GM12864 (cell line): ENCODE data around the gene RARRES1.

Experiments
- DNase-seq: peaks from one replicate; pipeline ENCODE4 v3.0.0-alpha.2; 2011; ENCODE audit warnings: low read depth
- H3K4me3 ChIP-seq: 2 replicates; pipeline ENCODE4 v1.5.1; 2011; ENCODE audit warnings: mild to moderate bottlenecking, low read depth, low read length, control low read depth
- TF ChIP-seq, protein P1 (sequence below): IDR thresholded peaks from 2 replicates; pipeline ENCODE4 v1.5.1; 2011; ENCODE audit warnings: low read depth, mild to moderate bottlenecking, moderate library complexity, low read length, control low read depth, inconsistent platforms; ENCODE audit errors: missing control alignments

RARRES1 gene

DNA sequence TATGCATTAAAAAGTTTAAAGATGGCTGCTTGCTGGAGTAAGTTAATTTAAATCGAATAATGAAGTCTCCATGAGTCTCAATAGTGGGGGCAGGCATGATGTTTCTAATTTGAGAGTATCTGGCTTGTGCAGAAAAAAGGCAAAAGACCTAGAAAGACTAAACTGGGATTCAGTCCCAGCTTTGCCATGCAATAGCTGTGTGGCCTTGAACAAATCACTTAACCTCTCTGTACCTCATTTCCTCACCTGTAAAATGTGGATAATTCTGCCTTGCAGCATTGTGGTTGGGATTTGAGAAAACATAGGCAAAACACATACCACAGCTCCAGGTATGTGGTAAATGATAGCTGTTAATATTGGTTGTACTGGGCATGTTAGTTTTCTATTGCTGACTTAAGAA, 68.4 kb downstream of the RARRES1 start:
- TF ChIP-seq, protein P1, sequence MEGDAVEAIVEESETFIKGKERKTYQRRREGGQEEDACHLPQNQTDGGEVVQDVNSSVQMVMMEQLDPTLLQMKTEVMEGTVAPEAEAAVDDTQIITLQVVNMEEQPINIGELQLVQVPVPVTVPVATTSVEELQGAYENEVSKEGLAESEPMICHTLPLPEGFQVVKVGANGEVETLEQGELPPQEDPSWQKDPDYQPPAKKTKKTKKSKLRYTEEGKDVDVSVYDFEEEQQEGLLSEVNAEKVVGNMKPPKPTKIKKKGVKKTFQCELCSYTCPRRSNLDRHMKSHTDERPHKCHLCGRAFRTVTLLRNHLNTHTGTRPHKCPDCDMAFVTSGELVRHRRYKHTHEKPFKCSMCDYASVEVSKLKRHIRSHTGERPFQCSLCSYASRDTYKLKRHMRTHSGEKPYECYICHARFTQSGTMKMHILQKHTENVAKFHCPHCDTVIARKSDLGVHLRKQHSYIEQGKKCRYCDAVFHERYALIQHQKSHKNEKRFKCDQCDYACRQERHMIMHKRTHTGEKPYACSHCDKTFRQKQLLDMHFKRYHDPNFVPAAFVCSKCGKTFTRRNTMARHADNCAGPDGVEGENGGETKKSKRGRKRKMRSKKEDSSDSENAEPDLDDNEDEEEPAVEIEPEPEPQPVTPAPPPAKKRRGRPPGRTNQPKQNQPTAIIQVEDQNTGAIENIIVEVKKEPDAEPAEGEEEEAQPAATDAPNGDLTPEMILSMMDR = no peak
- no peak overlapping the region for H3K4me3 ChIP-seq
- no peak for DNase-seq

DNA sequence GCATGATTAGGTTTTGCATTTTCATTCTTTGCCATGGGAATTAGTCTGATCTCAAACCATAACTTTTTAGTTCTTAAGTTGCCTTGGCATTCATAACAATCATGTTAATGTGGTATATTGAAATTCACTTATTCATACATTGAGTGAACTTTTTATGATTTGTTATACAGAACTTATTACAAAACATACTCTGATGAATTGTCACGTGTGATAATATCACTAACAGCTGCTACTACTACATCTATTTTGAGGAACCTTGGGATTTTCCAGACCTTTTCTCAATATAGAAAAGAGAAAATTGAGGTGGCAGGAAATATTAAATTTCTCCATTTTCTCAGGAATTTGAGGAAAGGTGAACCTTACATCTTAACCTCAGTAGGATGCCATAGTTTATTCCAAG, 69.0 kb downstream of the RARRES1 start:
- DNase-seq = no peak
- TF ChIP-seq, protein P1 = no peak
- H3K4me3 ChIP-seq = no peak overlapping the region

DNA sequence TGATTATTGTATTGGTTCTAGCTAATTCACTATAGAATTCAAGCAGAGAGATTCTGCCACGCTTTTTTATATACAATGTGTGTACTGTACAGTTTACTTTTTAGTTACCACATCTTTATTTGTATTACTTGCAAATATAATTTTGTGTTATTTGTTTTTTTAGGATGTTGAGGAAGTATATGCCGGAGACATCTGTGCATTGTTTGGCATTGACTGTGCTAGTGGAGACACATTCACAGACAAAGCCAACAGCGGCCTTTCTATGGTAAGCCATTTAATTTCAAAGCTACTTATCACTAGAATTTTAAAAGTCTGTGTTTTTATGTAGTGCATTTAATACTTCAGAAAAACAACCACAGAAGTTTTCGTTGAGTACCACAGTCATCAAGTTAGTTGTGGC, 71.5 kb downstream of the RARRES1 start:
- H3K4me3 ChIP-seq = no peak overlapping the region
- no peak for DNase-seq
- TF ChIP-seq, protein P1 = no peak

DNA sequence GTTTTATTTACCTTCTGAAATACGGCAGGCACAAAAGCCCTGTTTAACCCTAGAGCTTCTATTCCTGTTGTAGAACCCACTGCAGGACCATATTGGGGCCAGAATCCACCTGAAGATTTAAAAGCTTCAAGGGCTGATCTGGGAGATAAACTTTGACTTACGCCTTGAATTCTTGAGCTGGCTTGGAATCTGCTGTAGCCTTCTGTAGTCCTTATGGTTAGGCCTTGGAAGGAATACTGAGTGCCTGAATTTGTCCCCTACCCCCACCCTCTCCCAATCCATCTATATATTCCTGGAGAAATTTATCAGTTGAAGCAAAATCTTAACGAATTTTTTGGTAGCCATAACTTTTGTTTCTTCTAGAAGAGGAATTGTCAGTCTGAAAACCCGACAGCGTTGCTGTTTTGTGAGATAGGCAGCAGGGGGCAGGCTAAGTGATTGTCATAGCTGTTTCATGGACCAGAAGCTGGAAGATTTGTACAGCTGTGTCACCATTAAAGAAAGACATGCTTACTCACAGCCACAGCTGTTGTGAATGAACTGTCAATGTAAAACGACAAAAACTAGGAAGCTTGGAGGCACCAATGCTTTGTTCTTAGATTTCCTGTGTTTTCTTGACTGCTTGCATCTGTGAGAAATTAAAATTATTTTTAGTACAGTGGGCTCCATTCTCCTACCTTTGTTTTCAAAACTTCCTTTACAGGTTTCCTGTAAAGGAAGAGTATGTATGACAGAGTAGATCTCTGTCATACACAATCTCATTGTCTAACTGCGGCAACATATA, 72.6 kb downstream of the RARRES1 start:
- no peak overlapping the region for H3K4me3 ChIP-seq
- peak; percentile 5 for DNase-seq
- TF ChIP-seq, protein P1 = peak; percentile 66

DNA sequence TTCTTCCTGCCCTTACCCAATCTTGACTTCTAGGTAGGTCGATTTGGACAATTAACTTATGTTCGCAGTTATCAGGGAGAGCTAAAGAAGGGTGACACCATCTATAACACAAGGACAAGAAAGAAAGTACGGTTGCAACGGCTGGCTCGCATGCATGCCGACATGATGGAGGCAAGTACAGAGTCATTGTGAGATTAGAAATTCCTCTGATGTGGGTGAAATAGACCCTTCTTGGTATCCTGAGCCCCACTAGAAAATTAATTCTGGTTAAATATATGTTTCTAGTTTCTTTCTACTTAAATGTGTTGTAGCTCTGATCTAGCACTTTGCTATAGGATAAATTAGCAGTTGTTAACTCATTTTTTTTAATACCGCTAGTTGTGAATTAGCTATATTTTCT, 73.4 kb downstream of the RARRES1 start:
- no peak overlapping the region for H3K4me3 ChIP-seq
- TF ChIP-seq, protein P1 = no peak
- DNase-seq = no peak

DNA sequence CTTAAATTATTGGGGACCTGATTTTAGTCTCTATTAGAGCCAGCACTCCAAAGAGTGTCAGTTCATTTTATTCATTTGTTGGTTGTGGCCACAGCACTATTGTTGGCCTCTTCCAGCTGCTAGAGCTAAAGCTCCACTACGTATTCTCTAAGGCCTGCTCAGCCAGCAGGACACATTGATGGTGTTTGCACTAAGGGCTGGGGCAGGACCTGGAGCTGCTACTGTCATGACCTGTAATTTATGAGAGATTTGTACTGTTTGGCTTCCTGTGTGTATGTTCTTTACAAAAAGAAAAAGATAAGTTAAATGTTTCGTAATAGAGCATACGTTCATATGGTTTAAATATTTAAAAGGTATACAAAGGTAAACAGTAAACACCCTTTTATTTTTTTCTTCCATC, 79.8 kb downstream of the RARRES1 start:
- H3K4me3 ChIP-seq = no peak overlapping the region
- TF ChIP-seq, protein P1 = no peak
- DNase-seq = no peak

DNA sequence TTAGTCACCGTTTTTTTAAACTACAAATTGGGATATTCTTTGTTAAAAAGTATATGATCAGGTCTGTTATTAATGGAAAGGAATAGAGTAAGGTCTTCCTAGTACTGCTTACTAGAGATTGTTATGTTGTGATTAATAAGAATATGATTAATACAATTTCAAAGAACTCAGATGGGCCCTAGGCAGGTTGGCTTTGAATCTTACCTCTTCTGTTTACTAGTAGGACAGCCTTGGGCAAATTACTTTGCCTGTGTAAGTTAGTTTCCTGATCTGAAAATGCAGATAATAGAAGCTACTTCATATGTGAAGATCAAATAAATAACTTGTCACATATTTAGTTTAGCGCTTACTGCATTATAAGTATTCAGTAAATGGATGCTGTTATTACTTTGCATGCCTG, 81.1 kb downstream of the RARRES1 start:
- H3K4me3 ChIP-seq = no peak overlapping the region
- no peak for DNase-seq
- TF ChIP-seq, protein P1 = no peak
